Measurements from ENCODE around the gene PPM1J. TPM values are rescaled to one million over a fixed set of nuclear protein-coding genes. Genes with fewer than 3 reads are reported as not detected.

The PPM1J gene, protein sequence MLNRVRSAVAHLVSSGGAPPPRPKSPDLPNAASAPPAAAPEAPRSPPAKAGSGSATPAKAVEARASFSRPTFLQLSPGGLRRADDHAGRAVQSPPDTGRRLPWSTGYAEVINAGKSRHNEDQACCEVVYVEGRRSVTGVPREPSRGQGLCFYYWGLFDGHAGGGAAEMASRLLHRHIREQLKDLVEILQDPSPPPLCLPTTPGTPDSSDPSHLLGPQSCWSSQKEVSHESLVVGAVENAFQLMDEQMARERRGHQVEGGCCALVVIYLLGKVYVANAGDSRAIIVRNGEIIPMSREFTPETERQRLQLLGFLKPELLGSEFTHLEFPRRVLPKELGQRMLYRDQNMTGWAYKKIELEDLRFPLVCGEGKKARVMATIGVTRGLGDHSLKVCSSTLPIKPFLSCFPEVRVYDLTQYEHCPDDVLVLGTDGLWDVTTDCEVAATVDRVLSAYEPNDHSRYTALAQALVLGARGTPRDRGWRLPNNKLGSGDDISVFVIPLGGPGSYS
- total RNA-seq (ENCODE audit: unreplicated experiment), result 1.6 TPM
- long read RNA-seq, partial matches to known transcripts, result 0 of 1 reads
- long read RNA-seq, other reads (novel, unspliced or antisense), result 1 of 1 reads

DNA sequence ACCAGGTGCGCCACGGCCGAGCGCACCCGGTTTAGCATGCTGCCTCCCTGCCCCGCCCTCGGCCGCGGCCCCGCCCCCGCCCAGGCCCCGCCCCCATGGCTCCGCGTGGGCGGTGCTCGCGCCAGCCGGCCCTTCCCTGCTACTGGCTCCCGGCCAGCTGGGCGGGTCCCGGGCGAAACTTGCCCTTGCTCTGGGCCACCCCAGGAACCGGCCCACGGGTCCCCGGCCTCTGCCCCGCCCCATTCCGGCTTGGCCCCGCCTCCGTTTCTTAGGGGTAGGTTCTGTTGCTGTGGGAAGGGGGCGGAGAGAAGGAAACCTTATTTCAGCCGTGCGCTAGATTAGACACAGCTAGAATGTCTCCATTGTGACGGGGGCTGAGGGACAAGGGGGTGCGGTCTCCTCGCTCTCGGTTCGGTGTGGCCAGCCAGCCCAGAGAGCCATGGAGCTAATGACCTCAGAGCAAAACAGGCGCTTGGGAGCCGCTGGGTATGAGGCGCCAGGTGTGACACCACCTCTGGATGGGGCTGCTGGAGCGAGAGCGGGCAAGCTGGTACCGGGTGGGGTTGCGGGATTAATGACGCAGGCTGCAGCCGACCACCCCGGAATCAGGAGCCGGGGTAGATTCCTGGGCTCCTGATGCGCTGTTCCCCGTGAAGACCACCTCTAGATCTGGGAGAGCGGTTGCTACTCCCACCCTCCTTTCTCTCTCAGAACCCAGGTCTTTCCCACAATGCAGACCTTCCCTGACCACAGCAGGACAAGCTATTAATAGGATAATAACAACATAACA, at the start of gene PPM1J:
PPM1J (minus strand) TSS at position 69 of the 790 bp plus-strand sequence; CDS start at position 38, 31 bp downstream.
- peak; percentile 99 for DNase-seq (ENCODE audit: low spot score)
- H3K4me3 Mint-ChIP-seq (ENCODE audit: unreplicated experiment), result peak within 1 kb of the TSS; percentile 89
- H3K9me3 Mint-ChIP-seq (ENCODE audit: unreplicated experiment), result no peaks in the 10 kb centered on the region
- peaks cover 16% of the 10 kb centered on the region for H3K4me1 Mint-ChIP-seq (ENCODE audit: unreplicated experiment)
- peaks cover 16% of the 10 kb centered on the region for H3K27me3 Mint-ChIP-seq (ENCODE audit: unreplicated experiment)
- peaks cover 7% of the 10 kb centered on the region for H3K36me3 Mint-ChIP-seq (ENCODE audit: low read depth, unreplicated experiment)
- no peak within 1 kb of the TSS for H3K27ac Mint-ChIP-seq (ENCODE audit: unreplicated experiment)
- TF ChIP-seq, protein P1, sequence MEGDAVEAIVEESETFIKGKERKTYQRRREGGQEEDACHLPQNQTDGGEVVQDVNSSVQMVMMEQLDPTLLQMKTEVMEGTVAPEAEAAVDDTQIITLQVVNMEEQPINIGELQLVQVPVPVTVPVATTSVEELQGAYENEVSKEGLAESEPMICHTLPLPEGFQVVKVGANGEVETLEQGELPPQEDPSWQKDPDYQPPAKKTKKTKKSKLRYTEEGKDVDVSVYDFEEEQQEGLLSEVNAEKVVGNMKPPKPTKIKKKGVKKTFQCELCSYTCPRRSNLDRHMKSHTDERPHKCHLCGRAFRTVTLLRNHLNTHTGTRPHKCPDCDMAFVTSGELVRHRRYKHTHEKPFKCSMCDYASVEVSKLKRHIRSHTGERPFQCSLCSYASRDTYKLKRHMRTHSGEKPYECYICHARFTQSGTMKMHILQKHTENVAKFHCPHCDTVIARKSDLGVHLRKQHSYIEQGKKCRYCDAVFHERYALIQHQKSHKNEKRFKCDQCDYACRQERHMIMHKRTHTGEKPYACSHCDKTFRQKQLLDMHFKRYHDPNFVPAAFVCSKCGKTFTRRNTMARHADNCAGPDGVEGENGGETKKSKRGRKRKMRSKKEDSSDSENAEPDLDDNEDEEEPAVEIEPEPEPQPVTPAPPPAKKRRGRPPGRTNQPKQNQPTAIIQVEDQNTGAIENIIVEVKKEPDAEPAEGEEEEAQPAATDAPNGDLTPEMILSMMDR (IDR thresholded peaks at IDR 0.05; ENCODE audit: unreplicated experiment), result no peak

DNA sequence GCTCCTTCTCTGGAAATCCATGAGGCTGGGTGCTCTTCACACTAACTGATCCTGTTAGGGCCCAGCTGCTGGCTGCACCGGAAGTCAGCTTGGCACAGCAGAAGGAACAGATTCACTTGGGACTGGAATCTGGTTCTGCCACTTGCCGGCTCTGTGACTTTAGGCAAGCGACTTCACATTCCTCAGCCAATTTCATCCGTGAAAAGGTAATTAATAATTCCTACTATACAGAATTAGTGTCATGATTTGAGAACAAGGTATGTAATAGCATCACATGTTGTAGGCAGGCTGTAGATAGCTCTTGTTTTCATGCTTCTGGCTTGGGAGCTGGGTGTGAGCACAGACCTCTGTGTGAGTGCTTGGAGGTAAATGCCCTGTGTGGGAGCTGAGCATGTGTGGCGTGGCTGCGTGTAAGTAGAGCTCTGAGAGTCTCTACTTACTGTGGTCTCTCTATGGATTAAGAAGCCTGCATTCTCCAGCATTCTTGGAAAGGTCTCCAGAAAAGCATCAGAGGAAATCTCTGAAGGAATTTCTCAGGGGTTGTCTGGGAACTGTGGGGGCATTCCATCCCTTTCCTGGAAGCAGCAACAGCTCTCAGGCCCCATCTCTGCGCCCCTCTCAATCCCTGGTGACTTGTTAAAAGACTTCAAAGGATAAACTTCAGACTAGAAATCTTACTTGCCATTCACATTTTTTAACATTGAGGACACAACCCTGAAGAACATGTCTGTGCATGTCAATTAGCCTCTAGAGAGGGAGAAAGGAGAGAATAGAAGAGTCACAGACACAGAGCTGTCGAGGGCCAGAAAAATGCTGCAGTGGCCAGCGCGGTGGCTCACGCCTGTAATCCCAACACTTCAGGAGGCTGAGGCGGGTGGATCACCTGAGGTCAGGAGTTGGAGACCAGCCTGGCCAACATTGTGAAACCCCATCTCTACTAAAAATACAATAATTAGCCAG, 47.7 kb upstream of the PPM1J start:
- no peak overlapping the region for H3K27ac Mint-ChIP-seq (ENCODE audit: unreplicated experiment)
- H3K9me3 Mint-ChIP-seq (ENCODE audit: unreplicated experiment), result no peaks in the 10 kb centered on the region
- TF ChIP-seq, protein P1 (IDR thresholded peaks at IDR 0.05; ENCODE audit: unreplicated experiment), result no peak
- no peaks in the 10 kb centered on the region for H3K36me3 Mint-ChIP-seq (ENCODE audit: low read depth, unreplicated experiment)
- peaks cover 5% of the 10 kb centered on the region for H3K27me3 Mint-ChIP-seq (ENCODE audit: unreplicated experiment)
- DNase-seq (ENCODE audit: low spot score), result no peak
- peaks cover 17% of the 10 kb centered on the region for H3K4me1 Mint-ChIP-seq (ENCODE audit: unreplicated experiment)
- no peak overlapping the region for H3K4me3 Mint-ChIP-seq (ENCODE audit: unreplicated experiment)

DNA sequence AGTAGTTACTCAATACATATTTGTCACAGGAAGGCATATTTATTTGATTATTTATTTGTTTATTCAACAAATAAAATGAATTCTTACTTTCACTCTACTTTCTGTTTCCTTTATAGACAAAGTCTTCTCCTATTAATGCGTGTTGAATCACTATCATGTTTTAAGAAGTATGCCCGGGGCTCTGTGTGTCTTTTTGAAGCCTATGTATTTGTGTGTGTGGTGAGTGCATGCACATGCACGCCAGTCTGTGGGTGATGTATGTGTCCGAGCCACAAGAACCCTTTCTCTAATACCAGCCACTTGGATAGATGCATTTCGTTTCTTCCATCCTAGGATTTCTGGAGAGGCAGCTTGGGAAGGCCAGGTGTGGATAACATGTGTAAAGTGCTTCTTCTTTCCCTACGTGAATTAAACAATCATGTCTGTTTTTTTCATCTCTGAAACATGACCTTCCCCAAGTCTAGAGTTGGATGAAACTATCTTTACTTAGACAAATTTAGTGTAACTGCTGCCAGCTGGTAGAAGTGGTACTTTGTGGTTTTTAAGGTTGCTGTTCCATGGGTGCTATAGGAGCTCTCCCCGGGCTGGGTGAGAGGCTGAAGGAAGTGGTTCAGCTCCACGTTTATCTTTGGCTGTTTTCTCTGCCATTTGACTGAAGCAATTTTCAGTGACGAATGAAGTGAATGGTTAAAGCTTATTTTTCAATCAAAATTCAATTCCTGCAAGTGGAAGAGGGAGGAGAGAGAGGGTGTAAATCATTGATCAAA, 46.8 kb upstream of the PPM1J start:
- DNase-seq (ENCODE audit: low spot score), result no peak
- TF ChIP-seq, protein P1 (IDR thresholded peaks at IDR 0.05; ENCODE audit: unreplicated experiment), result no peak
- Mint-ChIP-seq H3K4me3 (ENCODE audit: unreplicated experiment) (no peak overlapping the region), H3K9me3 (ENCODE audit: unreplicated experiment) (no peaks in the 10 kb centered on the region), H3K27ac (ENCODE audit: unreplicated experiment) (no peak overlapping the region), H3K36me3 (ENCODE audit: low read depth, unreplicated experiment) (no peaks in the 10 kb centered on the region), H3K4me1 (ENCODE audit: unreplicated experiment) (peaks cover 17% of the 10 kb centered on the region), H3K27me3 (ENCODE audit: unreplicated experiment) (peaks cover 7% of the 10 kb centered on the region)

DNA sequence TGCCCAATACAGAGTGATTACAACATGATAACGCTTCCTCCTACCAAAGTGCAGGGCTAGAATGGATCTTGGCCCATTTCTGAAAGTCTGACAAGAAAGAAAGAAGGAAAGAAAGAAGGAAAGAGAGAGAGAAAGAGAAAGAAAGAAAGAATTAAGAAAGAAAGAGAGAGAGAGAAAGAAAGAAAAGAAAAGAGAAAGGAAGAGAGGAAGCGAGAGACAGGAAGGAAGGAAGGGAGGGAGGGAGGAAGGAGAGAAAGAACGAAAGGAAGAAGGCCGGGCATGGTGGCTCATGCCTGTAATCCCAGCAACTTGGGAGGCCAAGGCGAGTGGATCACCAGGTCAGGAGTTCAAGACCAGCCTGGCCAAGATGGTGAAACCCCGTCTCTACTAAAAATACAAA, 44.1 kb upstream of the PPM1J start:
- Mint-ChIP-seq H3K4me3 (ENCODE audit: unreplicated experiment) (no peak overlapping the region), H3K4me1 (ENCODE audit: unreplicated experiment) (peaks cover 17% of the 10 kb centered on the region), H3K36me3 (ENCODE audit: low read depth, unreplicated experiment) (no peaks in the 10 kb centered on the region), H3K27ac (ENCODE audit: unreplicated experiment) (no peak overlapping the region), H3K27me3 (ENCODE audit: unreplicated experiment) (peaks cover 7% of the 10 kb centered on the region), H3K9me3 (ENCODE audit: unreplicated experiment) (no peaks in the 10 kb centered on the region)
- TF ChIP-seq, protein P1 (IDR thresholded peaks at IDR 0.05; ENCODE audit: unreplicated experiment), result no peak
- DNase-seq (ENCODE audit: low spot score), result no peak

All from endothelial cell (in vitro differentiated cells).